ENCODE results near the gene SNX33.
A peak's percentile ranks its signal among the peaks of the same experiment; 100 is the strongest.

SNX33 gene

GRCh38 chr15:75641603-75642002 lies 6.1 kb upstream of the SNX33 start:
- Histone ChIP-seq H3K36me3 (ENCODE audit: control insufficient read depth, insufficient read depth, low read length) (no peaks in the 10 kb centered on the region), H3K27ac (ENCODE audit: insufficient read depth, low read length, poor library complexity, severe bottlenecking) (no peak overlapping the region), H3K4me3 (ENCODE audit: insufficient read depth, low read depth, low read length, poor library complexity, severe bottlenecking) (no peak overlapping the region), H3K4me1 (ENCODE audit: control insufficient read depth, insufficient read depth, low read length, poor library complexity, severe bottlenecking) (peaks cover 31% of the 10 kb centered on the region), H3K27me3 (replicated peaks; ENCODE audit: control insufficient read depth, insufficient read depth, low read length, poor library complexity, severe bottlenecking) (no peaks in the 10 kb centered on the region), H3K9me3 (ENCODE audit: control insufficient read depth, low read length) (no peaks in the 10 kb centered on the region)
- no peak for DNase-seq

- no peak overlapping the region for H3K27ac ChIP-seq (ENCODE audit: insufficient read depth, low read length, poor library complexity, severe bottlenecking)
- H3K9me3 ChIP-seq (ENCODE audit: control insufficient read depth, low read length) = no peaks in the 10 kb centered on the region
- no peak overlapping the region for H3K4me3 ChIP-seq (ENCODE audit: insufficient read depth, low read depth, low read length, poor library complexity, severe bottlenecking)
- peaks cover 20% of the 10 kb centered on the region for H3K4me1 ChIP-seq (ENCODE audit: control insufficient read depth, insufficient read depth, low read length, poor library complexity, severe bottlenecking)
- H3K27me3 ChIP-seq (replicated peaks; ENCODE audit: control insufficient read depth, insufficient read depth, low read length, poor library complexity, severe bottlenecking) = no peaks in the 10 kb centered on the region
- no peaks in the 10 kb centered on the region for H3K36me3 ChIP-seq (ENCODE audit: control insufficient read depth, insufficient read depth, low read length)
- DNase-seq = no peak
Measured at GRCh38 chr15:75644376-75644775, 3.3 kb upstream of the SNX33 start.

GRCh38 chr15:75646112-75646943 lies 1.4 kb upstream of the SNX33 start:
- Histone ChIP-seq H3K9me3 (ENCODE audit: control insufficient read depth, low read length) (no peaks in the 10 kb centered on the region), H3K27ac (ENCODE audit: insufficient read depth, low read length, poor library complexity, severe bottlenecking) (no peak overlapping the region), H3K27me3 (replicated peaks; ENCODE audit: control insufficient read depth, insufficient read depth, low read length, poor library complexity, severe bottlenecking) (no peaks in the 10 kb centered on the region), H3K4me1 (ENCODE audit: control insufficient read depth, insufficient read depth, low read length, poor library complexity, severe bottlenecking) (peaks cover 9% of the 10 kb centered on the region), H3K4me3 (ENCODE audit: insufficient read depth, low read depth, low read length, poor library complexity, severe bottlenecking) (peak overlapping the region; percentile 99), H3K36me3 (ENCODE audit: control insufficient read depth, insufficient read depth, low read length) (no peaks in the 10 kb centered on the region)
- no peak for DNase-seq

GRCh38 chr15:75646944-75647364 lies 758 bp upstream of the SNX33 start:
- Histone ChIP-seq H3K9me3 (ENCODE audit: control insufficient read depth, low read length) (no peaks in the 10 kb centered on the region), H3K4me1 (ENCODE audit: control insufficient read depth, insufficient read depth, low read length, poor library complexity, severe bottlenecking) (peaks cover 9% of the 10 kb centered on the region), H3K36me3 (ENCODE audit: control insufficient read depth, insufficient read depth, low read length) (no peaks in the 10 kb centered on the region), H3K27ac (ENCODE audit: insufficient read depth, low read length, poor library complexity, severe bottlenecking) (peak overlapping the region; percentile 60), H3K4me3 (ENCODE audit: insufficient read depth, low read depth, low read length, poor library complexity, severe bottlenecking) (peak overlapping the region; percentile 99), H3K27me3 (replicated peaks; ENCODE audit: control insufficient read depth, insufficient read depth, low read length, poor library complexity, severe bottlenecking) (no peaks in the 10 kb centered on the region)
- DNase-seq = no peak

GRCh38 chr15:75648156-75649000 lies 666 bp downstream of the SNX33 start:
- H3K4me3 ChIP-seq (ENCODE audit: insufficient read depth, low read depth, low read length, poor library complexity, severe bottlenecking) = peak overlapping the region; percentile 99
- peaks cover 9% of the 10 kb centered on the region for H3K4me1 ChIP-seq (ENCODE audit: control insufficient read depth, insufficient read depth, low read length, poor library complexity, severe bottlenecking)
- H3K36me3 ChIP-seq (ENCODE audit: control insufficient read depth, insufficient read depth, low read length) = no peaks in the 10 kb centered on the region
- H3K9me3 ChIP-seq (ENCODE audit: control insufficient read depth, low read length) = no peaks in the 10 kb centered on the region
- no peak for DNase-seq
- H3K27ac ChIP-seq (ENCODE audit: insufficient read depth, low read length, poor library complexity, severe bottlenecking) = peak overlapping the region; percentile 37
- no peaks in the 10 kb centered on the region for H3K27me3 ChIP-seq (replicated peaks; ENCODE audit: control insufficient read depth, insufficient read depth, low read length, poor library complexity, severe bottlenecking)

GRCh38 chr15:75649045-75649761 lies 1.5 kb downstream of the SNX33 start:
- Histone ChIP-seq H3K4me3 (ENCODE audit: insufficient read depth, low read depth, low read length, poor library complexity, severe bottlenecking) (no peak overlapping the region), H3K36me3 (ENCODE audit: control insufficient read depth, insufficient read depth, low read length) (no peaks in the 10 kb centered on the region), H3K9me3 (ENCODE audit: control insufficient read depth, low read length) (no peaks in the 10 kb centered on the region), H3K27ac (ENCODE audit: insufficient read depth, low read length, poor library complexity, severe bottlenecking) (no peak overlapping the region), H3K27me3 (replicated peaks; ENCODE audit: control insufficient read depth, insufficient read depth, low read length, poor library complexity, severe bottlenecking) (no peaks in the 10 kb centered on the region), H3K4me1 (ENCODE audit: control insufficient read depth, insufficient read depth, low read length, poor library complexity, severe bottlenecking) (peaks cover 9% of the 10 kb centered on the region)
- DNase-seq = no peak

- peaks cover 9% of the 10 kb centered on the region for H3K4me1 ChIP-seq (ENCODE audit: control insufficient read depth, insufficient read depth, low read length, poor library complexity, severe bottlenecking)
- H3K4me3 ChIP-seq (ENCODE audit: insufficient read depth, low read depth, low read length, poor library complexity, severe bottlenecking) = no peak overlapping the region
- H3K27ac ChIP-seq (ENCODE audit: insufficient read depth, low read length, poor library complexity, severe bottlenecking) = no peak overlapping the region
- H3K27me3 ChIP-seq (replicated peaks; ENCODE audit: control insufficient read depth, insufficient read depth, low read length, poor library complexity, severe bottlenecking) = no peaks in the 10 kb centered on the region
- H3K36me3 ChIP-seq (ENCODE audit: control insufficient read depth, insufficient read depth, low read length) = no peaks in the 10 kb centered on the region
- no peak for DNase-seq
- H3K9me3 ChIP-seq (ENCODE audit: control insufficient read depth, low read length) = no peaks in the 10 kb centered on the region
Measured at GRCh38 chr15:75649848-75650247, 2.1 kb downstream of the SNX33 start.

- H3K36me3 ChIP-seq (ENCODE audit: control insufficient read depth, insufficient read depth, low read length) = no peaks in the 10 kb centered on the region
- no peak overlapping the region for H3K4me3 ChIP-seq (ENCODE audit: insufficient read depth, low read depth, low read length, poor library complexity, severe bottlenecking)
- no peaks in the 10 kb centered on the region for H3K27me3 ChIP-seq (replicated peaks; ENCODE audit: control insufficient read depth, insufficient read depth, low read length, poor library complexity, severe bottlenecking)
- peaks cover 9% of the 10 kb centered on the region for H3K4me1 ChIP-seq (ENCODE audit: control insufficient read depth, insufficient read depth, low read length, poor library complexity, severe bottlenecking)
- no peak overlapping the region for H3K27ac ChIP-seq (ENCODE audit: insufficient read depth, low read length, poor library complexity, severe bottlenecking)
- no peaks in the 10 kb centered on the region for H3K9me3 ChIP-seq (ENCODE audit: control insufficient read depth, low read length)
- no peak for DNase-seq
Measured at GRCh38 chr15:75650908-75651809, 3.4 kb downstream of the SNX33 start.

- peaks cover 6% of the 10 kb centered on the region for H3K4me1 ChIP-seq (ENCODE audit: control insufficient read depth, insufficient read depth, low read length, poor library complexity, severe bottlenecking)
- no peak for DNase-seq
Measured at GRCh38 chr15:75651810-75652543, 4.3 kb downstream of the SNX33 start.

More at GRCh38 chr15:75651810-75652543, 4.3 kb downstream of the SNX33 start:
- no peak overlapping the region for H3K27ac ChIP-seq (ENCODE audit: insufficient read depth, low read length, poor library complexity, severe bottlenecking)
- no peaks in the 10 kb centered on the region for H3K36me3 ChIP-seq (ENCODE audit: control insufficient read depth, insufficient read depth, low read length)
- no peaks in the 10 kb centered on the region for H3K9me3 ChIP-seq (ENCODE audit: control insufficient read depth, low read length)
- no peaks in the 10 kb centered on the region for H3K27me3 ChIP-seq (replicated peaks; ENCODE audit: control insufficient read depth, insufficient read depth, low read length, poor library complexity, severe bottlenecking)
- no peak overlapping the region for H3K4me3 ChIP-seq (ENCODE audit: insufficient read depth, low read depth, low read length, poor library complexity, severe bottlenecking)
